Measurements from ENCODE around the gene PICK1. TPM values are rescaled to one million over a fixed set of nuclear protein-coding genes. Genes with fewer than 3 reads are reported as not detected.

PICK1 gene
- polyA plus RNA-seq, 1 donor from 2014 or later: 101 TPM

DNA sequence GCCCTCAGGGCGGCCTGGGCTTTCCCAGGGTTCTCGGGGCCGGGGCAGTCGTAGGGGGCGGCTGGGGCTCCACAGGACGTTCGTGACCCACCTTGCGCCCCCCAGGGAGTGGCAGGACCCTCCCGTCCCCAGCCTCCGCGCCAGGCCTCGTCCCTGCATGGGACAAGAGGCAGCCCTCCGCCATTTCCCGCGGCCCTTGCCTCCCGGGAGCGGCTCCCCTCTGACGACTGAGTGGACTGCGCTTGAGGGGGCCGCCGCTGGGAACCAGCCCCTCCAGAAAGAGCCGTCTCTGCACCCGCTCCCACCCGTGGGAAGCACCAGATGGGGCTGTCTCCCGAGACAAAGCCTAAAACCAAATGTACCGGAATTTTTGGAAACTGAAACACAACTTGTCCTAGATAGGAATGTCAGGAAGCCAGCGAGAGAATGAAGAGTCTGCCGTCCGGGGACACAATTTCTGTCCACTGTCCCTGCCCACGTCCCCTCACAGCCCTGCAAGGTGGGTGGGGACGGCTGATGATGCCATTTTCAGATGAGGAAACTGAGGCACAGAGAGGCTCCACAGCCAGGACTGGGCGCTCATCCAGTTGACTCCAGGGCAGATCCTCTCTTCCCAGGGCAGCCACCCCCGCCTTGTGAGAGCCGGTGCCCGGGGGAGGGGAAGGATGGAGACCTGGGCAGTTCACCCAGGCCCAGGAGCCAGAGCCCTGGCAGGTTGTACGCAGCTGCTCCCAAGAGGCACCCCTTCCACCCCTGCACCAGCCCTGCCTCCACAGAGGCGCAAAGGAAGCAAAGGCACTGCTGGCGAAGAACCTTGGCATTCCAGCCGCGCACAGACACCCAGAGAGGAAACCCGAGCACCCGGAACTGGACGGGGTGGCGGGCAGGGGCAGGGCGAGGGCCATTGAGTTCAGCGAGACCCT, 18.1 kb upstream of the PICK1 start:
- Histone ChIP-seq H3K9me2 (ENCODE audit: insufficient read depth, low read length) (no peaks in the 10 kb centered on the region), H3K4me2 (ENCODE audit: low read length) (no peak overlapping the region), H3K9me3 (ENCODE audit: low read length) (no peaks in the 10 kb centered on the region), H2AFZ (ENCODE audit: low read depth, low read length) (no peak overlapping the region), H4K20me1 (ENCODE audit: insufficient read depth) (no peaks in the 10 kb centered on the region), H3K27ac (ENCODE audit: low read length) (no peak overlapping the region), H3K36me3 (ENCODE audit: insufficient read depth, low read length) (no peaks in the 10 kb centered on the region), H3K4me3 (ENCODE audit: low read length) (no peak overlapping the region), H3K27me3 (ENCODE audit: insufficient read depth, low read depth, low read length) (no peaks in the 10 kb centered on the region), H3K79me2 (replicated peaks; ENCODE audit: insufficient read depth, low read length) (no peaks in the 10 kb centered on the region), H3F3A (ENCODE audit: insufficient read depth, low read length, poor library complexity, severe bottlenecking) (no peaks in the 10 kb centered on the region), H3K9ac (ENCODE audit: low read length) (no peak overlapping the region)
- no peak for TF ChIP-seq TAF1 (IDR thresholded peaks at IDR 0.05; ENCODE audit: low read depth)
- no peak for TF ChIP-seq EP300 (conservative IDR thresholded peaks at IDR 0.05; ENCODE audit: poor library complexity, severe bottlenecking)
- TF ChIP-seq MXI1 (conservative IDR thresholded peaks at IDR 0.05; ENCODE audit: poor library complexity, severe bottlenecking): no peak
- no peak for TF ChIP-seq RAD21 (conservative IDR thresholded peaks at IDR 0.05)

DNA sequence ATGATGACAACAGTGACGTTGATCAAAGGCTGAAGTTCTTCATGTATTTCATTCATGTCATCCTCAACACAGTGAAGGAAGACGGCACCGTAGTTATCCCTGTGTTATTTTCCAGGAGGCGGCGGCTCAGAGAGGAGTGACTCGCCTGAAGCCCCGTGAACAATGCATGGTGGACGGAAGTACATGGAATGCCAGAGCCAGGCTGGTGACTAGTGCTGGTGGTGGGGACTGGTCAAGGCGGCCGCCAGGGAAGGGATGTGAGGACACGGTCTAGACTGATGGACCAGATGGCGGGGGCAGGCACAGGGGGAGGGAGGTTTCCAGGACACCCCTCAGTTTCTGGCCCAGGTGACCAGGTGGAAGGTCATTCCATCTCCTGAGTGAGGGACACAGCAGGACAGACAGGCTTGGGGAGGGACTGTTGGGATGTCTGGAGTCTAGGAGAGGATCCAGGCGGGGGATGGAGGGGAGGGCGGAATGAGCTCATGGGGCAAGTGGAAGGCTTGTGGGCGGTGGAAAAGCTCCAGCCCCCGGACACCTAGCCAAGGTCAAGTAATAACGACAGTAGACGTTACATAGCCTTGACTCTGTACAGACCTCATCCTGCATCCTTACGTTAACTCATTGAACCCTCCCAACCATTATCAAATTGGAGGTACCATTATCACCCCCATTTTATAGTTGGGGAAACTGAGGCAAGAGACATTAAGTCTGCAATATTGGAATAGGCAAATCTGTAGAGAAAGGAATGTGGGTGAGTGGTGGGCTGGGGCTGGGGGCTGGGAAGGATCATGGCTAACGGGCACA, 16.0 kb upstream of the PICK1 start:
- H3K9ac ChIP-seq (ENCODE audit: low read length): no peak overlapping the region
- no peak overlapping the region for H3K4me2 ChIP-seq (ENCODE audit: low read length)
- H3K79me2 ChIP-seq (replicated peaks; ENCODE audit: insufficient read depth, low read length): no peaks in the 10 kb centered on the region
- H3K36me3 ChIP-seq (ENCODE audit: insufficient read depth, low read length): no peaks in the 10 kb centered on the region
- no peaks in the 10 kb centered on the region for H4K20me1 ChIP-seq (ENCODE audit: insufficient read depth)
- TF ChIP-seq EZH2 (IDR thresholded peaks at IDR 0.05; ENCODE audit: borderline replicate concordance, insufficient read depth, low read length, poor library complexity, severe bottlenecking): no peak
- no peak for TF ChIP-seq TAF1 (IDR thresholded peaks at IDR 0.05; ENCODE audit: low read depth)
- no peak for TF ChIP-seq CTCF (IDR thresholded peaks at IDR 0.05; ENCODE audit: poor library complexity, severe bottlenecking)
- no peak for TF ChIP-seq EP300 (conservative IDR thresholded peaks at IDR 0.05; ENCODE audit: poor library complexity, severe bottlenecking)
- no peak for TF ChIP-seq POLR2AphosphoS5 (IDR thresholded peaks at IDR 0.05)
- TF ChIP-seq SMC3 (conservative IDR thresholded peaks at IDR 0.05; ENCODE audit: poor library complexity): no peak
- no peak for TF ChIP-seq MXI1 (conservative IDR thresholded peaks at IDR 0.05; ENCODE audit: poor library complexity, severe bottlenecking)
- TF ChIP-seq RAD21 (conservative IDR thresholded peaks at IDR 0.05): no peak
- TF ChIP-seq REST (IDR thresholded peaks at IDR 0.05; ENCODE audit: borderline replicate concordance): no peak
- H3K9me3 ChIP-seq (ENCODE audit: low read length): no peaks in the 10 kb centered on the region
- H3F3A ChIP-seq (ENCODE audit: insufficient read depth, low read length, poor library complexity, severe bottlenecking): no peaks in the 10 kb centered on the region
- no peaks in the 10 kb centered on the region for H3K27me3 ChIP-seq (ENCODE audit: insufficient read depth, low read depth, low read length)
- H3K4me3 ChIP-seq (ENCODE audit: low read length): no peak overlapping the region
- no peaks in the 10 kb centered on the region for H3K9me2 ChIP-seq (ENCODE audit: insufficient read depth, low read length)
- no peak overlapping the region for H3K27ac ChIP-seq (ENCODE audit: low read length)
- no peak overlapping the region for H2AFZ ChIP-seq (ENCODE audit: low read depth, low read length)
